Activated T-cell treated with anti-CD3 and anti-CD28 coated beads, Interleukin-2, amount 50 U/mL, for 72 hours (primary cell): ENCODE results near the gene UBL4A. TPM values are rescaled to one million over a fixed set of nuclear protein-coding genes. Genes with fewer than 3 reads are reported as not detected.

Experiments used
- ATAC-seq, 2 donors: fragments of 150-1000 bp; cut with Tn5 transposase; replicated peaks in 1 of 2; 2 replicates each; pipeline ENCODE4 v1.10.0; 2021; ENCODE audit warnings: moderate library complexity in 2 of 2, mild to moderate bottlenecking in 1 of 2
- DNase-seq, 2 donors: peaks; one replicate each; pipeline ENCODE4 v3.0.0; 2021 to 2022; ENCODE audit warnings: mixed read lengths in 1 of 2
- H3K27ac Mint-ChIP-seq: one replicate; pipeline ENCODE4 v1.8.0; 2022; ENCODE audit warnings: mild to moderate bottlenecking, moderate library complexity, mixed read lengths
- H3K27me3 Mint-ChIP-seq: one replicate; pipeline ENCODE4 v1.8.0; 2022; ENCODE audit warnings: low read depth, mixed read lengths
- H3K36me3 Mint-ChIP-seq, 2 donors: one replicate each; pipeline ENCODE4 v1.8.0; 2022; ENCODE audit warnings: mixed read lengths in 2 of 2, mild to moderate bottlenecking in 1 of 2; ENCODE audit not compliant: insufficient read depth in 2 of 2
- H3K4me1 Mint-ChIP-seq: one replicate; pipeline ENCODE4 v1.8.0; 2022; ENCODE audit warnings: low read depth, mixed read lengths
- H3K4me3 Mint-ChIP-seq, 2 donors: one replicate each; pipeline ENCODE4 v1.8.0; 2022; ENCODE audit warnings: mild to moderate bottlenecking in 2 of 2, mixed read lengths in 2 of 2, moderate library complexity in 2 of 2
- H3K9me3 Mint-ChIP-seq, 2 donors: one replicate each; pipeline ENCODE4 v1.8.0; 2022; ENCODE audit warnings: mixed read lengths in 2 of 2
- total RNA-seq, 2 donors: library from RNA; stranded (reverse); gene quantifications; one replicate each; pipeline ENCODE4 v1.2.3, GENCODE V29; 2022

UBL4A gene
- total RNA-seq: 10 to 100 TPM; 45.0 to 53.5 TPM

DNA sequence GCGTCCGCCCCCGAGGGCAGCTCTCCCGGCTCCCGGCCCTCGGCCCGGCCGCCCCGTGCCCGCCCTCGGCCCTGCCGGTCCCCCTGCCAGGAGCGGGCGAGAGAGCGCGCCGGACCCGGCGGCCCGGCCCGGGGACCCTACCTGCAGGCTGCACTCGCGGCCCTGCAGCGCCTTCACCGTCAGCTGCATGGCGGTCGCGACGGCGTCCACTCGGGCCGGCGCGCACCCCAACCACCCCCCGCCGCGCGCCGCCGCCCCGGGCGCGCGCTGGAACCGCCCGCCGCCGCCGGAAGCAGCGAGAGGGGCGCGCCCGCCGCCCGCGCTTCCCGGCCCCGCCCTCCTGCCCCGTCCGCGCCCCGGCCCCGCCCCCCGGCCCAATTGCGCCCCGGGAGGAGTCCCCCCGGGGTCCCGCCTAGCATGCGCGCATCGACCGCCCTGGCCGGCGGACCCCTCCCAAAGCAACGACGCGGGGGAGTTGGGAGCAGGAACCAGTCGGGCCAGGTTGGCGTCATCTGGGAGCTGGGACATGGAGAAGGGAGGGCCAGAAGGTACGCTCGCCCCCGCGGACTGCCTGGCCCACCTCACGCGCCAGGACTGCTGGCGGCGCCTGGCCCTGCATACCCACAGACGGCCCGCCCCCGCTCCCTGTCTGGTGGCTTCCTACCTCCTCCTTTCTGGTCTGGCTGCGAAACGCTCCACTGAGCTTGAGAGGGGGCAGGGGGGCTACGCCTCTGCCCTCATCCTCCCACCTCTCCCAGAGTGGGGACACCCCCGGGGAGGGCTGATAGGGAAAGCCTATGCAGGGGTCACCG lies at the start of gene UBL4A:
Gene UBL4A (minus strand): TSS at position 220 of the 812 bp plus-strand sequence. CDS start 31 bp downstream, at position 189.
- peaks cover 0 to 10% of the 10 kb centered on the region in 2 donors for H3K36me3 Mint-ChIP-seq

DNA sequence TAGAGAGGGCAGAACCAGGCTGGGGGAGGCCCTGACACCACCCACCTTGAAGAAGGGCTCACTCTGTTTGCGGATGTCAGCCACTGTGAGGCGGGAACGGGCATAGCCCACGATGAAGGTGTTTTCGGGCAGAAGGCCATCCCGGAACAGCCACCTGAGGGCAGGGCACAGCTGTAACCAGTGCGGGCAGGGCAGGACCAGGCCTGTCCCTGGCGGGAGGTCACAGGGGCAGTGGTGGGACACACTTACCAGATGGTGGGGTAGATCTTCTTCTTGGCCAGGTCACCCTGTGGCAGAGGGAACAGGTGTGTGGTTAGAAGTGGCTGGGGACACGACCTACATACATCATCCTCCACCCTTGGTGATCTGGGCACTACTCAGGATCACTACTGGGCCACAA lies 49.5 kb upstream of the UBL4A start:
- Mint-ChIP-seq H3K36me3 (peaks cover 0 to 5% of the 10 kb centered on the region in 2 donors), H3K27me3 (no peaks in the 10 kb centered on the region), H3K9me3 (no peaks in the 10 kb centered on the region), H3K4me1 (peaks cover 14% of the 10 kb centered on the region), H3K27ac (no peak overlapping the region), H3K4me3 (no peak overlapping the region)
- ATAC-seq (no peak), DNase-seq (no peak)

More for the DNA sequence above, at the start of gene UBL4A:
- ATAC-seq (peak; percentile 26 to 32), DNase-seq (peak; percentile 61 to 72)
- peak within 1 kb of the TSS; percentile 85 to 86 for H3K4me3 Mint-ChIP-seq
- peak within 1 kb of the TSS; percentile 68 for H3K27ac Mint-ChIP-seq
- H3K27me3 Mint-ChIP-seq: no peaks in the 10 kb centered on the region
- peaks cover 15% of the 10 kb centered on the region for H3K4me1 Mint-ChIP-seq
- no peaks in the 10 kb centered on the region for H3K9me3 Mint-ChIP-seq

DNA sequence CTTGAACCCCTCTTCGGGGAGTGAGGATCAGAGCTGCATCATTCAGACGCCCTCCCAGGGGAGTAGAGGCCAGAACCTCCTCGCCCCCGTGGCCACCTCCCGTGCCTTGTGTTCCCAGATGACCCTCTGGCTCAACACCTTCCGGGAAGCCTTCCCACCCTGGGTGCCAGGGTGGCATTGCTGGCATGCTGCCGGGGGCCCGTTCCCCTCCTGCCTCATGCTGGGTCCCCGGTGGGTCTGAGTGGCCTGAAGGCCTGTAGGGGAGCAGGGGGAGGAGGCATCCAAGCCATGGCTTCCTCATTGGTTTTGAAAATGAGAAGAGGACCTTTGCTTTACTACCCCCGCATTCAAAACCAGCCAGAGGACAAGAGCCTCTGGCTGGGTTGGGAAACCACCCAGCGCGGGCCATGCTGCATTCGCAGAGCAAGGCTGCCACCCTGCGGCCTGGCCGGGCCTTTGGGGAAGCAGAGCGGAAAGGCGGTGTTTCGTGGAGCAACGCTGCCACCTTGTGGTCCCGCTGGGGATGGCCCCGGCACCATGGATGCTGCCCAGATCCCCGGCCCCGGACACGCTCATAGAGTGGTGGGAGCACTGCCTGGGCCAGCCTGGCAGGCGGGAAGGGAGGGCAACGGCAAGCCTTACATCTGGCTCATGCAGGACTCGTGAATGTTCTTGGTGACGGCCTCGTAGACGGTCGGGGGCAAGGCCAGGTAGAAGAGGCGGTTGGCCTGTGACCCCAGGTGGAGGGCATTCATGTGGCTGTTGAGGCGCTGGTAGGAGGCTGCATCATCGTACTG lies 48.3 kb upstream of the UBL4A start:
- ATAC-seq: peak; percentile 96 to 97
- Mint-ChIP-seq H3K9me3 (no peaks in the 10 kb centered on the region), H3K27me3 (no peaks in the 10 kb centered on the region), H3K4me3 (peak overlapping the region in 1 of 2 donors; percentile 27), H3K36me3 (peaks cover 0 to 3% of the 10 kb centered on the region in 2 donors), H3K4me1 (peaks cover 14% of the 10 kb centered on the region), H3K27ac (no peak overlapping the region)
- DNase-seq: peak; percentile 89 to 91

DNA sequence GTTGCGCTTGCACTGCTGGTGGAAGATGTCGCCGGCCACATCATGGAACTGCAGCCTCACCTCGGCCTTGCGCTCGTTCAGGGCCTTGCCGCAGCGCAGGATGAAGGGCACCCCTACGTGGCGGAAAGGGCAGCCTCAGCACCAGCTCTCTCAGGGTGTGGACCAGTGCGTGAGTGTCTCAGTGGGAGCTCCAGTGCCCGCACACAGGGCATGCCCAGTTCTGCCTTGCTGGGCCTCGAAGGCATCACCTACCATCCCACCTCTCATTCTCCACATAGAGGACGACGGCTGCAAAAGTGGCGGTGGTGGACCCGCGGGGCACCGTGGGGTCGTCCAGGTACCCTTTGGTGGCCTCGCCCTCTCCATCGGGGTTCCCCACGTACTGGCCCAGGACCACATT lies 46.3 kb upstream of the UBL4A start:
- H3K4me1 Mint-ChIP-seq: peaks cover 8% of the 10 kb centered on the region
- H3K4me3 Mint-ChIP-seq: no peak overlapping the region
- no peak for DNase-seq
- H3K36me3 Mint-ChIP-seq: peaks cover 0 to 3% of the 10 kb centered on the region in 2 donors
- ATAC-seq: no peak
- H3K27ac Mint-ChIP-seq: no peak overlapping the region
- no peaks in the 10 kb centered on the region for H3K9me3 Mint-ChIP-seq
- H3K27me3 Mint-ChIP-seq: no peaks in the 10 kb centered on the region

DNA sequence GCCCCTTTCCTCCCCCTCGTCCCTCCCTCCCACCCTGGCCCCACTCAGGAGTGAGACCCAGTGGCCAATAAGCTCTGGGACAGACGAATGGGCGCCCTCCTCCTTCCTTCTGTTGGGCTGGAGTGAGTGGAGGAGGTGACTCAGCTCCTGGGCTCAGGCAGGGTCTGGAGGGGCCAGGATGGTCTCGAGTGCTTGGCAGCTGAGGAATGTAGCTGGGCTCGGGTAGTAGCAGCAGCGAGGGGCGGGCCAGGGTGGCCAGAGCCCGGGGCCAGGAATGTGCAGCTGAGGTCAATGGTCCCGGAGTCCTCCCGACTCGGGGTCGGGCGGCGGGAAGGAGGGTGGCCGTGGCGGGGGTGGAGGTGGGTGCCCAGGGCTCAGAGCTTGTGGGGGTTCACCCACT lies 45.2 kb upstream of the UBL4A start:
- Mint-ChIP-seq H3K4me1 (peaks cover 17% of the 10 kb centered on the region), H3K27me3 (no peaks in the 10 kb centered on the region), H3K9me3 (no peaks in the 10 kb centered on the region), H3K36me3 (peaks cover 0 to 3% of the 10 kb centered on the region in 2 donors), H3K27ac (no peak overlapping the region), H3K4me3 (no peak overlapping the region)
- ATAC-seq: no peak
- no peak for DNase-seq

DNA sequence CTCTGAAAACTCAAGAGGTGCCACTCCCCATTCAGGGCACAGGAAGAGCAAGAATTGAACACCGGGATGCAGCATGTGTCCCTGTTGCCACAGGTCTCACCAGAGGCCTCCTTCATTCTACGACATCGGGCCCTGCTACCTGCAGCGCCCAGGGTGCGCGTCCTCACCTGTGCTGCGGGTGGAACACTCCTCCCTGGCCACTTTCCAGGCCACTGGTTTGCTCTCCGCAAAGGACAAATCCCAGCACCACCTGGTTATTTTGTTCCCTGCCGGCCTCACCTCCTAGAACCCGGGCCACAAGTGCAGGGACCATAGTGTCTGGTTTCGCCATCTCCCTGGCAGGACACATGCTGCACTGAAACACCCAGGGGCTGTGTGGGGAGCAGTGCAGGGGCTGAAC lies 43.9 kb upstream of the UBL4A start:
- H3K9me3 Mint-ChIP-seq: no peaks in the 10 kb centered on the region
- ATAC-seq: no peak
- no peak for DNase-seq
- H3K36me3 Mint-ChIP-seq: peaks cover 0 to 3% of the 10 kb centered on the region in 2 donors
- H3K4me3 Mint-ChIP-seq: no peak overlapping the region
- no peak overlapping the region for H3K27ac Mint-ChIP-seq
- no peaks in the 10 kb centered on the region for H3K27me3 Mint-ChIP-seq
- H3K4me1 Mint-ChIP-seq: peaks cover 28% of the 10 kb centered on the region

DNA sequence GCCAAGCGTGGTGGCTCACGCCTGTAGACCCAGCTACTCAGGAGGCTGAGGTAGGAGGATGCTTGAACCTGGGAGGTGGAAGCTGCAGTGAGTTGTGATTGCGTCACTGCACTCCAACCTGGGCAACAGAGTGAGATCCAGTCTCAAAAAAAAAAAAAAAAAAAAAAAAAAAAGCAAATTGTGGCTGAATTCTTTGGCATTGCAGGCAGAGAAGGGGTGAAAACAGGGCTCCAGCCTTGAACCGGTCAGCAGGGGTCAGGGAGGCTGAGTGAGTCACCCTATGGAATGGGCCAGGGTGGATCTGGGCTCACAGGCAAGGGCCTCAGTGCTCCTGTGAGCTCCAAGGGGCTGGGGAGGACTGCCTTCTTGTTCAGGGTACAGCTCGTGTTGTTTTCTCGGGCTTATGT lies 42.8 kb upstream of the UBL4A start:
- Mint-ChIP-seq H3K36me3 (peaks cover 0 to 3% of the 10 kb centered on the region in 2 donors), H3K27ac (no peak overlapping the region), H3K4me3 (no peak overlapping the region), H3K4me1 (peaks cover 21% of the 10 kb centered on the region), H3K27me3 (no peaks in the 10 kb centered on the region), H3K9me3 (no peaks in the 10 kb centered on the region)
- DNase-seq: no peak
- no peak for ATAC-seq

DNA sequence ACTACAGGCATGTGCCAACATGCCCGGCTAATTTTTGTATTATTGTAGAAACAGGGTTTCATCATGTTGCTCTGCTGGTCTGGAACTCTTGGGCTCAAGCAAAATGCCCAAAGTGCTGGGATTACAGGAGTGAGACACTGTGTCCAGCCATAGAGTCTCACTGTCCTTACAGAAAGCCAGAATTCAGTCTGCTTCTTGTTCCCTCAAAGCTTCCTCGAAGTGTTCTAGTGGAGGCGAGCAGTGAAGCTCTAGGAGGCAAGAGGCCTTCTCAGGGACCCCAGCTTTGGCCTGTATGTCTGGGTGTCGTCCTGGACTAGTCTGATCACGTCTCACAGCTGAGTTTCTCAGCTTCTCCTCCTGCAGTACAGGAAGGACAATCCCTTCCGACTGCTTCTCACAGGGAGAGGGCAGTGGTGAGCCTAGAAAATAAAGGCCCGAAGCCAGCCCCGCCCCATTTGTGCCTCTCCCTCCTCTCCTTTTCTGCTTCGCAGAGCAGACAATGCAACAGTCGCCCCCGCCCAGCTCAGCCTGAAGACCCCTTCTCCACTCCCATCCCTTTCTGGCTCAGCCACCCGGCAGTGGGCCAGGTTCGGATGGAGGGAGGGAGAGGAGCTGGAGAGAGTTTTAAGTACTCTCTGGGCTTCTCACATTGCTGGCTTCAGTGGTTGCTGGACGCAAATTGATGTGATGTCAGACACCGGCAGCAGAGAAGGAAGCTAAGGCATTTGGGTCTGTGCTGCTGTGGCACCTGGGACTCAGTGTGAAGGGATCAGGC lies 40.7 kb upstream of the UBL4A start:
- H3K27ac Mint-ChIP-seq: peak overlapping the region; percentile 60
- H3K4me1 Mint-ChIP-seq: peaks cover 21% of the 10 kb centered on the region
- ATAC-seq: peak; percentile 94 to 96
- no peaks in the 10 kb centered on the region for H3K27me3 Mint-ChIP-seq
- H3K36me3 Mint-ChIP-seq: peaks cover 0 to 3% of the 10 kb centered on the region in 2 donors
- peak overlapping the region; percentile 40 to 44 for H3K4me3 Mint-ChIP-seq
- peak; percentile 70 to 72 for DNase-seq
- no peaks in the 10 kb centered on the region for H3K9me3 Mint-ChIP-seq

DNA sequence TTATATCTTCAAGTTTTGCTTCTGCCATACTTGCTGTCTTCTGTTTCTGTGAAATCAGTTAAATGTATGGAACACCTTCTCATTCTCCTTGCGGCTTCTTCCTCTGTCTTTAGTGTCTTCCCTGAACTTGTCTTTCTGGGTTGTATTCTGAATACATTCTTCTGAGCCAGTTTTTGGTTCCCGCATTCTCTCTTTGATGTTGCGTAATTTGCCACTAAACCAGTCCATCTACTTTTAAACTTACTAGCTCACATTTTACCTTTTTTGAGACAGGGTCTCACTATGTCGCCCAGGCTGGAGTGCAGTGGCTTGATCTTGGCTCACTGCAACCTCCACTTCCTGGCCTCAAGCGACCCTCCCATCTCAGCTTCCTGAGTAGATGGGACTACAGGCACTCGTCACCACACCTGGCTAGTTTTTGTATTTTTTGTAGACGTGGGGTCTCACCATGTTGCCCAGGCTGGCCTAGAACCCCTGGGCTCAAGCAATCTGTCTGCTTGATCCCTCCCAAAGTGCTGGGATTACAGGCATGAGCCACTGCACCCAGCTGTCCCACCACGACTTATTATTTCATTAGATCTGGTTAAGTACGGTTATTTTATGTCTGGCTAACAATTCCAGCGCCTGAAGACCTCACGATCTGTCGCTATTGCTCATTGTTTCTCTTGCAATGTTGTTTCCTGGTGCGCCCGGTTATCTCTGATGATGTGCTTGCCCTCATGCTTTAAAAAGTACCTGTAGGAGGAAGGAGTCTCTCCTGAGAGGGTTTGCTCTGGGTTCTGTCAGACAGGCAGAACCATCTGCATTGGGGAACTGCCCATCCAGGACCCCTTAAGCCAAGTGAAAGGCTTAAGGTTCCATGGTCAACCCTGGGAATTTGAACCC lies 39.4 kb upstream of the UBL4A start:
- ATAC-seq: no peak
- no peaks in the 10 kb centered on the region for H3K36me3 Mint-ChIP-seq
- H3K4me1 Mint-ChIP-seq: peaks cover 21% of the 10 kb centered on the region
- H3K4me3 Mint-ChIP-seq: no peak overlapping the region
- no peaks in the 10 kb centered on the region for H3K9me3 Mint-ChIP-seq
- H3K27ac Mint-ChIP-seq: peak overlapping the region; percentile 7
- H3K27me3 Mint-ChIP-seq: no peaks in the 10 kb centered on the region
- DNase-seq: no peak

DNA sequence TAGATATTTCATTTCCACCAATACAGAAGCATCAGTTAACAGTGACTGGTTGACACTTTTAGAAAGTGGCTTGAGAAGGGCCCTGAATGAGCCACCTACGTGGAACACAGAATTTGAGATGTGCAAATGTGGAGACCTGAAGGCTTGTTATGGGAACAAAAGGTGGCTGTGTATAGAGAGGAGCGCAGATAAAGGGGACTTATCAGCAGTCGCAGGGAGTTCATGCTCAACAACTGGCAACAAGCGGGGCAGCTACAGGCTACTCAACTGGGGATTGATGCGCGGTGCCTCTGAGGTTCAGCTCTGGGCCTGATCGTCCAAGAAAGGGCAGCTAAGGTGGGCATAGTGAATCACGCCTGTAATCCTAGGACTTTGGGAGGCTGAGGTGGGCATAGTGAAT lies 33.0 kb upstream of the UBL4A start:
- Mint-ChIP-seq H3K27ac (no peak overlapping the region), H3K9me3 (no peaks in the 10 kb centered on the region), H3K27me3 (peaks cover 6% of the 10 kb centered on the region), H3K36me3 (no peaks in the 10 kb centered on the region), H3K4me3 (no peak overlapping the region), H3K4me1 (peaks cover 14% of the 10 kb centered on the region)
- DNase-seq: no peak
- no peak for ATAC-seq

DNA sequence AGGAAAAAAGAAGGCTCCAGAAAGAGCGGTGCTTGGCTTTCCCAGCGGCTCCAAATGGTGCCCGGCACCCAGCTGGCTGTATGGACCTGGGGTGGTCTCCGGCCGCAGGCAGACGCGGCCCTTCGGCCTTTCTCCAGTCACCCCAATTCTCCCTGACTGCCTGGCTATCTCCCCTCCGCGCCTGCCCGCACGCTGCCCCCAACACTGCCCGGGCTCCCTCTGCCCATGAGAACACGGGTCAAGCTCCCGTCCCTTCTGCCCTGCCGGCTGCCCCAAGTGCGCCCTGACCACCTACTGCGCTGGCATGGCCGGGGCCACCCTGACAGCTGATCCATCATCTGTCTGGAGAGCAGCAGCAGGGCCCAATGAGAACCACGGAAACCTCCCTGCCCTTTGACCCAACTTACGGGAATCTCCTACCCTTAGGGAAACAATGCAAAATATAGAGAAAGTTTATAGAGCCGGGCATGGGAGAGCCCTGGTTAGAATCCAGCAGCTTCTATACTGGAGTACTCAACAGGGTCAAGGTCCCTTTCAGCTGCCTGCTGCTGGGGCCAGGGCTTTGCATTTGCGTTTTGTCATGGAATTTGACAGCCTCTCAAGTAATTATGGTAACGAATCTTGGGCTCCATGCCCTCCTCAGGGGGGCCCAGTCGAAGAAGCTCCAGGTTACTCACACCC lies 30.8 kb upstream of the UBL4A start:
- H3K4me3 Mint-ChIP-seq: peak overlapping the region; percentile 92 to 95
- DNase-seq: no peak
- H3K4me1 Mint-ChIP-seq: peaks cover 25% of the 10 kb centered on the region
- no peaks in the 10 kb centered on the region for H3K9me3 Mint-ChIP-seq
- H3K36me3 Mint-ChIP-seq: peaks cover 2% of the 10 kb centered on the region in 2 donors
- ATAC-seq: no peak
- H3K27me3 Mint-ChIP-seq: peaks cover 6% of the 10 kb centered on the region
- no peak overlapping the region for H3K27ac Mint-ChIP-seq
